GM12878 (cell line): ENCODE results near the gene UBR2. TPM values are rescaled to one million over a fixed set of nuclear protein-coding genes. Genes with fewer than 3 reads are reported as not detected.

Source experiments
- ATAC-seq: fragments of 200-7000 bp; cut with Tn5 transposase; 3 replicates; pipeline ENCODE4 v1.9.1; 2020; ENCODE audit warnings: mild to moderate bottlenecking, moderate library complexity
- BruUV-seq: library from RNA; stranded (reverse); fragments of 400-500 nt; replicated peaks from 2 replicates; lab custom pipeline; 2021; lab: Mats Ljungman, UMichigan
- CTCF ChIA-PET: fragments of 300-600 bp; sonication (Branson Sonifier 250); formaldehyde crosslinking; extraction: SDS; loops from one replicate; lab custom pipeline; 2021; ENCODE audit warnings: inconsistent platforms; lab: Yijun Ruan, JAX
- POLR2A ChIA-PET: fragments of 350-600 bp; formaldehyde crosslinking; extraction: SDS; loops from one replicate; lab custom pipeline; 2021; ENCODE audit warnings: inconsistent platforms; lab: Charles Lee
- RAD21 ChIA-PET: fragments of 300-600 bp; sonication (Branson Sonifier 250); formaldehyde crosslinking; loops from one replicate; lab custom pipeline; 2023; ENCODE audit warnings: antibody characterized with exemption; ENCODE audit not compliant: unreplicated experiment; lab: Charles Lee
- SMC1A ChIA-PET: fragments of 300-600 bp; sonication (Branson Sonifier 250); formaldehyde crosslinking; loops from one replicate; lab custom pipeline; 2023; ENCODE audit not compliant: unreplicated experiment, uncharacterized antibody; lab: Charles Lee
- DNase-seq: peaks from one replicate; pipeline ENCODE4 v3.0.0-alpha.2; 2011; ENCODE audit warnings: low read depth, low spot score
- FAIRE-seq: peaks from 3 replicates; lab custom pipeline; 2011; peaks lifted over from hg19 to GRCh38; lab: Jason Lieb, UNC
- H2AFZ ChIP-seq: 2 replicates; pipeline ENCODE4 v1.6.0; 2011; ENCODE audit warnings: low read depth, low read length, control low read depth; ENCODE audit not compliant: control insufficient read depth
- H3K27ac ChIP-seq: 2 replicates; pipeline ENCODE4 v1.5.1; 2011; ENCODE audit warnings: control low read depth; ENCODE audit not compliant: control insufficient read depth, insufficient read depth
- H3K27me3 ChIP-seq, 2 experiments: replicated peaks in 1 of 2; 2 replicates each; pipeline versions ENCODE4 v1.6.0 to v1.6.1; 2011; ENCODE audit warnings: low read length in 1 of 2; ENCODE audit not compliant: control insufficient read depth in 2 of 2, insufficient read depth in 2 of 2
- H3K36me3 ChIP-seq, 2 experiments: 2 replicates each; pipeline ENCODE4 v1.5.1; 2011; ENCODE audit warnings: low read length in 1 of 2; ENCODE audit not compliant: control insufficient read depth in 2 of 2, insufficient read depth in 2 of 2
- H3K4me1 ChIP-seq: 2 replicates; pipeline ENCODE4 v1.6.1; 2011; ENCODE audit warnings: mild to moderate bottlenecking, low read length, moderate library complexity, mixed read lengths; ENCODE audit not compliant: control insufficient read depth, insufficient read depth
- H3K4me2 ChIP-seq: 2 replicates; pipeline ENCODE4 v1.6.0; 2011; ENCODE audit warnings: control low read depth; ENCODE audit not compliant: control insufficient read depth, insufficient read depth
- H3K4me3 ChIP-seq: fragments of 200-600 bp; sonication (generic); 2 replicates; pipeline ENCODE4 v1.5.1; 2016
- H3K79me2 ChIP-seq: 2 replicates; pipeline ENCODE4 v1.6.0; 2011; ENCODE audit warnings: low read length; ENCODE audit not compliant: control insufficient read depth, insufficient read depth
- H3K9ac ChIP-seq: 2 replicates; pipeline ENCODE4 v1.8.0; 2011; ENCODE audit warnings: low read length, control low read depth, mixed read lengths; ENCODE audit not compliant: control insufficient read depth, insufficient read depth
- H3K9me3 ChIP-seq: replicated peaks from 3 replicates; pipeline ENCODE4 v1.5.1; 2011; ENCODE audit warnings: mild to moderate bottlenecking, low read length; ENCODE audit not compliant: control insufficient read depth, insufficient read depth
- H4K20me1 ChIP-seq: 2 replicates; pipeline ENCODE4 v1.6.0; 2011; ENCODE audit not compliant: control insufficient read depth, insufficient read depth
- FOS ChIP-seq: IDR thresholded peaks from 3 replicates; pipeline ENCODE4 v1.6.1; 2011; ENCODE audit warnings: borderline replicate concordance; ENCODE audit not compliant: insufficient read length; ENCODE audit errors: extremely low read depth
- RELA ChIP-seq: fragments of 450-650 bp; IDR thresholded peaks from 2 replicates; pipeline ENCODE4 v1.8.0; 2014; ENCODE audit warnings: borderline replicate concordance; ENCODE audit not compliant: partially characterized antibody
- SMARCA5 ChIP-seq: fragments of 450-650 bp; IDR thresholded peaks from 2 replicates; pipeline ENCODE4 v1.6.1; 2017; ENCODE audit warnings: mild to moderate bottlenecking
- WGBS: methylation state at CpG from one replicate; pipeline ENCODE4 v1.1.6; 2016; ENCODE audit warnings: low lambda C conversion rate; ENCODE audit not compliant: insufficient replicate concordance, insufficient coverage; ENCODE audit errors: missing lambda C conversion rate; 5-methylcytosine and 5-hydroxymethylcytosine counted together
- in situ Hi-C: fragments of 300-500 bp; cut with MboI; formaldehyde crosslinking; loops from 9 replicates; pipeline ENCODE4 v1.14.3; 2018; ENCODE audit warnings: mixed read lengths
- intact Hi-C: fragments of 100-400 bp; cut with micrococcal nuclease; formaldehyde crosslinking; loops from one replicate; pipeline ENCODE4 v1.14.2; 2022; ENCODE audit not compliant: unreplicated experiment
- polyA plus RNA-seq, 11 experiments: library from polyadenylated mRNA; depleted of rRNA in 4 of 11; unstranded in 6 of 11; stranded (reverse) in 5 of 11; fragments of >200 nt; fragmentation: Nextera tagmentation in 4 of 11; fragmentation: Illumina TruSeq in 1 of 11; extraction: Ambion mirVana in 4 of 11; extraction: Trizol in 1 of 11; gene quantifications; 1 replicate in 1 of 11; 2 replicates in 10 of 11; pipeline versions ENCODE4 v1.2.1 to v1.2.3, GENCODE V29; 2011 to 2016; ENCODE audit warnings: inconsistent platforms in 2 of 11, missing spikeins in 2 of 11, low read depth in 1 of 11
- total RNA-seq, 4 experiments: library from RNA; depleted of rRNA in 3 of 4; stranded (reverse); fragments of >200 nt in 3 of 4; fragmentation: Illumina TruSeq in 1 of 4; extraction: Trizol in 1 of 4; gene quantifications; 2 replicates each; pipeline versions ENCODE4 v1.2.1 to v1.2.3, GENCODE V29; 2013 to 2021
- TF ChIP-seq, protein P1 (sequence below): fragments of 450-650 bp; IDR thresholded peaks from 2 replicates; pipeline ENCODE4 v1.6.1; 2016; ENCODE audit warnings: mild to moderate bottlenecking, moderate library complexity, borderline replicate concordance
- TF ChIP-seq, protein P2 (sequence below): fragments of 450-650 bp; IDR thresholded peaks from 2 replicates; pipeline ENCODE4 v1.6.1; 2014; ENCODE audit warnings: mild to moderate bottlenecking

UBR2 gene
- total and polyA plus RNA-seq, 10 of the 15 experiments (the other 5 are each of a cell fraction or from before 2014, with no cell fraction given), result 2.3 to 18.4 (median 9.6) TPM

DNA sequence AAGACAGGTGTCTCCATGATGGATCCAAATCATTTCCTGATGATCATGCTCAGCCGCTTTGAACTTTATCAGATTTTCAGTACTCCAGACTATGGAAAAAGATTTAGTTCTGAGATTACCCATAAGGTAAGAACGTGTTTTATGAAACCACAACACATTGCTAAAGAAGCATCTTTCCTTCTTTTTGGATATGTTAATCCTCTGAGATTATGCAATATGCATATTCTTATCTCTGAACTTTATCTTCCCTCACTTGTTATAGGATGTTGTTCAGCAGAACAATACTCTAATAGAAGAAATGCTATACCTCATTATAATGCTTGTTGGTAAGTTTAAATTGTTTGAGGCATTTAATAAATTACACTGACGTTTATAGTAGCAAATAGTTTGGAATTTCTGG is 80.4 kb downstream of the UBR2 start (continued):
- TF ChIP-seq, protein P1, sequence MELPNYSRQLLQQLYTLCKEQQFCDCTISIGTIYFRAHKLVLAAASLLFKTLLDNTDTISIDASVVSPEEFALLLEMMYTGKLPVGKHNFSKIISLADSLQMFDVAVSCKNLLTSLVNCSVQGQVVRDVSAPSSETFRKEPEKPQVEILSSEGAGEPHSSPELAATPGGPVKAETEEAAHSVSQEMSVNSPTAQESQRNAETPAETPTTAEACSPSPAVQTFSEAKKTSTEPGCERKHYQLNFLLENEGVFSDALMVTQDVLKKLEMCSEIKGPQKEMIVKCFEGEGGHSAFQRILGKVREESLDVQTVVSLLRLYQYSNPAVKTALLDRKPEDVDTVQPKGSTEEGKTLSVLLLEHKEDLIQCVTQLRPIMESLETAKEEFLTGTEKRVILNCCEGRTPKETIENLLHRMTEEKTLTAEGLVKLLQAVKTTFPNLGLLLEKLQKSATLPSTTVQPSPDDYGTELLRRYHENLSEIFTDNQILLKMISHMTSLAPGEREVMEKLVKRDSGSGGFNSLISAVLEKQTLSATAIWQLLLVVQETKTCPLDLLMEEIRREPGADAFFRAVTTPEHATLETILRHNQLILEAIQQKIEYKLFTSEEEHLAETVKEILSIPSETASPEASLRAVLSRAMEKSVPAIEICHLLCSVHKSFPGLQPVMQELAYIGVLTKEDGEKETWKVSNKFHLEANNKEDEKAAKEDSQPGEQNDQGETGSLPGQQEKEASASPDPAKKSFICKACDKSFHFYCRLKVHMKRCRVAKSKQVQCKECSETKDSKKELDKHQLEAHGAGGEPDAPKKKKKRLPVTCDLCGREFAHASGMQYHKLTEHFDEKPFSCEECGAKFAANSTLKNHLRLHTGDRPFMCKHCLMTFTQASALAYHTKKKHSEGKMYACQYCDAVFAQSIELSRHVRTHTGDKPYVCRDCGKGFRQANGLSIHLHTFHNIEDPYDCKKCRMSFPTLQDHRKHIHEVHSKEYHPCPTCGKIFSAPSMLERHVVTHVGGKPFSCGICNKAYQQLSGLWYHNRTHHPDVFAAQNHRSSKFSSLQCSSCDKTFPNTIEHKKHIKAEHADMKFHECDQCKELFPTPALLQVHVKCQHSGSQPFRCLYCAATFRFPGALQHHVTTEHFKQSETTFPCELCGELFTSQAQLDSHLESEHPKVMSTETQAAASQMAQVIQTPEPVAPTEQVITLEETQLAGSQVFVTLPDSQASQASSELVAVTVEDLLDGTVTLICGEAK, result no peak
- TF ChIP-seq, protein P2, sequence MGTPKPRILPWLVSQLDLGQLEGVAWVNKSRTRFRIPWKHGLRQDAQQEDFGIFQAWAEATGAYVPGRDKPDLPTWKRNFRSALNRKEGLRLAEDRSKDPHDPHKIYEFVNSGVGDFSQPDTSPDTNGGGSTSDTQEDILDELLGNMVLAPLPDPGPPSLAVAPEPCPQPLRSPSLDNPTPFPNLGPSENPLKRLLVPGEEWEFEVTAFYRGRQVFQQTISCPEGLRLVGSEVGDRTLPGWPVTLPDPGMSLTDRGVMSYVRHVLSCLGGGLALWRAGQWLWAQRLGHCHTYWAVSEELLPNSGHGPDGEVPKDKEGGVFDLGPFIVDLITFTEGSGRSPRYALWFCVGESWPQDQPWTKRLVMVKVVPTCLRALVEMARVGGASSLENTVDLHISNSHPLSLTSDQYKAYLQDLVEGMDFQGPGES, result no peak
- TF ChIP-seq SMARCA5, result no peak

DNA sequence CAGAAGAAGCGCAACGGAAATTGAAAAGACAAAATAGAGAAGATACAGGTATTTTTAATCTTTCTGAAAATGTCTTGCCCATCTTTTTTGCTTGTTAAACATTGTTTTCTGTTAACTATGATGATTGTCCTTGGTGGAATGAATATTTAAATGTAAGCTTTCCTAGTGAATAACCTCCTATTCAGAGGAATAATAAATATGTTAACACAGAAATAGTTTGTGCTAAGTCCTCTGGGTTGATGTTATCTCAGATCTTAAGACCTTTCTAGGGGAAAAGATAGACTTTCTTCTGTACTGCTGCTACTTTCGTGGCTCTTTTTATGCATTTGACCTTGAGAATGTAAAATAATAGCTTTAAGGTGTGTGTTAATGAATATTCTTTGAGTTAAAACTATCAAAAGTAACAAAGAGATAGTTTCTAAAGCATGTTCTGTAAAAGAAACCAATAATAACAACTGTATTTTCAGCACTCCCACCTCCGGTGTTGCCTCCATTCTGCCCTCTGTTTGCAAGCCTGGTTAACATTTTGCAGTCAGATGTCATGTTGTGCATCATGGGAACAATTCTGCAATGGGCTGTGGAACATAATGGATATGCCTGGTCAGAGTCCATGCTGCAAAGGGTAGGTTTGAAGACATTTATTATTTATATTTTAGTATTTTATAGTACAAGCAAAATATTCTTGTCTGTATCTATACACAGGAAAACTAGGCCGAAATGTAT is 88.4 kb downstream of the UBR2 start:
- ChIA-PET POLR2A (no interaction called here), RAD21 (no interaction called here), SMC1A (interaction anchor here (1.1 kb wide), 1 partner anchor 17 kb away, joined by 3 read pairs; no protein-coding TSS in a partner anchor), CTCF (interaction anchor here (1.3 kb wide), 1 partner anchor 9 kb away, joined by 3 read pairs; no protein-coding TSS in a partner anchor)
- FAIRE-seq (no peak), DNase-seq (no peak)
- Histone ChIP-seq H4K20me1 (no peaks in the 10 kb centered on the region), H3K79me2 (no peaks in the 10 kb centered on the region), H3K36me3 (peaks cover 2 to 16% of the 10 kb centered on the region in 2 experiments; a peak in 3 of 4 replicates), H3K27me3 (no peaks in the 10 kb centered on the region), H2AFZ (no peak overlapping the region), H3K4me2 (no peak overlapping the region), H3K4me1 (no peaks in the 10 kb centered on the region), H3K9ac (no peak overlapping the region), H3K9me3 (no peaks in the 10 kb centered on the region)
- 96% methylated on average over 5 of the region's 5 CpGs for WGBS
- no TSS peak for BruUV-seq
- intact Hi-C loops, result no loop called here
- in situ Hi-C loops, result no loop called here
- TF ChIP-seq RELA (no peak), FOS (no peak)
- TF ChIP-seq, all 136 proteins: peak for 0
- Histone ChIP-seq H3K4me3 (no peak overlapping the region), H3K27ac (no peak overlapping the region)
- ATAC-seq, result no peak
